CD4-positive, alpha-beta T cell treated with Interferon gamma for 1 hour (primary cell): Measurements from ENCODE around the gene UBE2I.
"Not testable (repeated sequence)": the region's sequence is repeated elsewhere in the genome, so short reads cannot be mapped to it uniquely, and the experiment has no call there.

Source experiments
- DNase-seq: peaks from one replicate; pipeline ENCODE4 v3.0.0-alpha.2; 2020

UBE2I gene

DNA sequence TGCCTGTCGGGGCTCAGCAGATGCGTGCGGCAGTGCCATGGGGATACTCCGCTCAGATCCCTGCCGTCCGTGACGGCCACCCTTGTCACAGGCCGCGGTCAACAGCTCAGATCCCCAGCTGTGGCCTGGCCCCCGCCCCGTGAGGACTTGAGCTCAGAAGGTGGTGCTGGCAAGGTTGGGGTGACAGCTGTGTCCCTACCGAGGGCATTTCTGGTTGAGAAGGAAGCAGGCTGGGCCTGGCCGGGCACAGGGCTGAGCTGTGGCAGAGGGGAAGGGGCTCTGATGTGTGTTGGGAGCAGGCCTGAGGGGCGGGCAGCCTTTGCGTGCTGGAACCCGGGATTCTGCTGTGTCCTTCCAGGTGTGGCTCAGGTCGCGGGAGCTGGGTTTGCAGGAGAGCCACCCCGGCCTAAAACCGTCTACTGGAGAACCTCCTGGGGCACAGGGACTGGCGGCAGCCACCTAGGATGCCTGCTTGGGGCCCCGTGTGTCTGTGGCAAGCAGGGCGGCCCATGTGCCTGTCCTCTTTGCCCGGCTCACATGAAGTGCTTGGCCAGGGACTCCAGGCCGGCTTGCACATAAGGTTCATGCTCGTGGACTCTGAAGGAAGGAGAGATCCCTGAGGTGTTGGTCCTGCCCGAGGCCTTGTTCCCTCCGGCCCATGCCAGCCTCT, 5.1 kb downstream of the UBE2I start:
- no peak for DNase-seq

DNA sequence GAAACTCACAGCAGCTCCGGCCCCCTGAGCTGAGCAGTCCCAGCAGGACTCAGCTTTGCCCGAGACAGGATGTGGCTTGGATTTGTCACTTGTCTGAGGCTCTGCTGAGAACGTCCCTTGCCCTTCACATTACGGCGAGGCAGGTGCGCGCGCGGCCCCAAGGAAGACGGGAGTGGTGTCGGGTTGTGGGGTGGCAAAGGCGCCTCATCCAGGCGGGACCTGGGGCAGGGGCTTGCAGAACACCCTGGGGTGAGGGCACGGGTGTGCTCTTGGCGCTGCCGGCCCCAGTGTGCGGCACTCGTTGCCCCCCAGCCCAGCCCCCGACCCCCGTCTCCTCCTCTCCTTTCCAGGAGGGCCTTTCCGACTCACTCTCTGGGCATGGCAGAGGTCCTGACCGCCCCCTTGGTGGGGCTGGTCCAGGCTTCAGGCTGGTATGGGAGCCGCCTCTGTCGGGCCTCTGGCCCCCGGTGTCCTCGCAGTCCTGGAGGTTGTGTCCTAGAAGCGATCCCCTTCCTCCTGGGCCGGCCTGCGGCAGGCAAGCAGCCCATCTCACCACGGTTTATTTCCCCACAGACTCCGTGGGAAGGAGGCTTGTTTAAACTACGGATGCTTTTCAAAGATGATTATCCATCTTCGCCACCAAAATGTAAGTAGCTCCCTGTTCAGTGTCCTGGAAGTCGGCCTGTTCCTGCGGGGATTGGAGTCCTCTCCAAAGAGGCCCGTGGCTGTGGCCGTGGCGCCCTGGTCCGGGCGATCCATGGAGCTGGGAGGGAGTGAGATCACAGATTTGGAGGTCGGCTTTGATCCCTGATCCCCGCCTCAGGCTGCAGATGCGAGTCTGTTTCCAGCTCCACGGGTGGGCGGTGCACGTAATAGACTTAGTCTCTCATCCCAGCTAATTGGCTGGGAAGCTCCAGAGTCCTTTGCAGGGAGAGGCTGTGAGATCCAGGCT, 5.9 kb downstream of the UBE2I start:
- DNase-seq: no peak

DNA sequence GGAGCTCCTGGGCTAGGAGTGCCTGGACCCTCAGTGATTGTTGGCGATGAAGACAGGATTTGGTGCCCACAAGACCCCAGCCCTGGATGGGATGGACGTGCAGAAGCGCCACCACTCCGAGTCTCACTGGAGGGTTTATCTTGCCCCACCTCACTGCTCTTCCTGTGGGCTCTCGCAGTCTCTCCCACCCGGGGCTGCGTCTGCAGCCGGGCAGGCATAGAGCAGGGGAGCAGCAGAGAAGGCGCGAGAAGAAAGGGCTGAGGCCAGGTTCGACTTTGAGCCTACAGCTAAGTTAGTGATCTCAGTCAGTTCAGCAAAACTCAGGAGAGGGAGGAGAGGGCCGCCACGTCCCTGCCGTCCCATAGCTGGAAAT, 6.6 kb downstream of the UBE2I start:
- no peak for DNase-seq

DNA sequence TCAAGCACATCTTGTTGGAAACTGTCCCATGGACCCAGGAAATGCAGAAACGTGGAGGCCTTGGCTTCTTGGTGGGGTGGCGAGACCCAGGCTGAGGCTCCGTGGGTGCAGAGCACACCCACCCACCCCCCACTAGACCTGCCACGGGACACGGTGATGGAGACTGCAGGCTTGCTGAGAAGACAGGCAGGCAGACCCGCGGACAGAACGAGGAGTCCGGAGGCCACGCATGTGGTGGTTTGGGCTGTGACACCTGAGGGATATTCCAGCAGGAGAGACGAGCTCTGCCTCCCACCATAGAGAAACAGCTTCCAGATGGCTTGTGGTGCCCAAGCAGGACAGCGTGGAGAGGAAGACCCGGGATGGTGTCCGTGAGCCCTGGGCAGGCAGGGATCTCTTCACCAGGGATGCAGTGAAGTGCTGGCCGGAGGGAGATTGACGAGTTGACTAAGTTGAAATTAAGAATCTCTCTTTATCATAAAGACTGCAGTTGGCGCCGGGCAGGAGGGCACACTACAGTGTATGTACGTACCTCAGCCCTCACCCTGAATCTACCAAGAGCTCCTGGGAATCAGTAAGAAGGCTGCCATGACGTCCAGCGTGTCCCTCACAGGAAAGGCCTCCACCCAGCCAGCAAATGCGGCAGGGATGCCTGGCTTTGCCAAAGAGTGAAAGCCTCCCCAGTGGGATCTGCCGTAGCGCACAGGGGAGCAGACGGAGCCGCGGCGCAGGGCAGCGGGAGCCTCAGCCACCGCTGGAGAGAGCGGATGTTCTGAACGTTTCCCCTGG, 8.2 kb downstream of the UBE2I start:
- DNase-seq: no peak

DNA sequence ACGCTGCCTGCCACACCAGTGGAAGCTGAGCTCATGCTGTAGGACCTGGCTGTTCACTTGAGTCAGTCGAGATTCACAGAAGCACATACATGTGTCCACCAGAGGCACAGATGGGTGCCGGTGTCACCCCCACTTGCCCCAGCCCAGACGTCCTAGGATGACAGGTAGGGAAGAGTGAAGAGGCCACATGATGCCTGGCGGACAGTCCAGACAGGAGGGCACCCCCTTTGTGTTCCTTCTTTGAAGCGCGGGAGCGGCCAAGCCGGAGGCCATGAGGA, 8.8 kb downstream of the UBE2I start:
- no peak for DNase-seq

DNA sequence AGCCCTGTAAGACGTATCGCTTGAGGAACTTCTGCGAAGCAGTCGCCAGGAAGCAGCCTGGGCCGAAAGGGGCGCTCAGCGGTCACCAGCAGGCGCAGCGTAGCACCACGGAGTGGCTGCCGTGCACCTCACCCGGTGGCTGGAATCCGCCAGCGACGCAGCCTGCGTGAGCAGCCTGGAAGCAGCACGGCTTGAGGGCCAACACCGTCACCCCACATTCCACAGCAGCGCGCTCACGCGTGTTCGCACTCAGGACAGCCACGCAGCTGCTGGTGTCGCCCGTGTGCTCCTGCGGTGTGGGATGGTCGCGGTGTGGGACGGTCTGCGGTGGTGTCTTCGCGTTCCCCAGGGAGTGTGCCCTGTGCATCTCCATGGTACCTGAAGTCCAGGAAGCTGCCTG, 9.6 kb downstream of the UBE2I start:
- DNase-seq: no peak

DNA sequence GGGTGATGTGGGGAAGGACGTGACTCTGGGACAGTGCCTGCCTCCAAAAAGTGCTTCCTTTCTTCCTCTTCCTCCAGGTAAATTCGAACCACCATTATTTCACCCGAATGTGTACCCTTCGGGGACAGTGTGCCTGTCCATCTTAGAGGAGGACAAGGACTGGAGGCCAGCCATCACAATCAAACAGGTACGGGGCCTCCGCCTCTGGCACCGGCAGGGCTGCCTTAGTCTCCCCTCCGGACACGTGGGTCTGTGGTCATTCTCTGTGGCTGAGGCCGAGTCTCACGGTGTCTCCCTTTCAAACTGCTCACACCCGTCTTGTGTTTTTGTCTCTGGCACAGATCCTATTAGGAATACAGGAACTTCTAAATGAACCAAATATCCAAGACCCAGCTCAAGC, 10.7 kb downstream of the UBE2I start:
- DNase-seq: no peak

DNA sequence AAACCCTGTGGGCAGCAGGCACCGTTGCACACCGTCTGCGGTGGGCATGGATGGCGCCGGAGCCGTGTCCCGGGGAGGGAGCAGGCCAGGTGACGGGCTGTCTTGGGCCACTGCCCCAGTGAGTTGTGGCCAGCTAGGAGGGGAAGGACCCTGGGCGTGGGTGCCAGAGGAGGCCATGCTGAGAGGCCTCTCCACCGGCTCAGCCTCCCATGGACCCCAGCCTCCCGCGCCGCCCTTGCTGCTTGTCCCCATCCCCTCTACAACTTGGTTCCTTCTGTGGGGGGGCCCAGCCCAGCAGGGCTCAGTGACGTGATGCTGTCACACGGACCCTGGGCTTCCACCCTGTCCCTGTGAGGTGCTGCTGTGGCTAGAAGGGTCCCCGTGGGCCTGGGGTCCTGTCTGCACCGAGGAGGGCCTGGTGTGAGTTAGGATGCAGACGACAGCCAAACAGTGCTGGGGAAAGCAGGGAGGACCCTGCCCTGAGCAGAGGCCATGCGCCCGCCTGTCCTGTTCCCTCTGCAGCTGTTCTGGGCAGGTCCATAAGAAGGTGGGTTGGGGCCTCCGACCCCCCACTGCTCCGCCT, 11.3 kb downstream of the UBE2I start:
- no peak for DNase-seq

DNA sequence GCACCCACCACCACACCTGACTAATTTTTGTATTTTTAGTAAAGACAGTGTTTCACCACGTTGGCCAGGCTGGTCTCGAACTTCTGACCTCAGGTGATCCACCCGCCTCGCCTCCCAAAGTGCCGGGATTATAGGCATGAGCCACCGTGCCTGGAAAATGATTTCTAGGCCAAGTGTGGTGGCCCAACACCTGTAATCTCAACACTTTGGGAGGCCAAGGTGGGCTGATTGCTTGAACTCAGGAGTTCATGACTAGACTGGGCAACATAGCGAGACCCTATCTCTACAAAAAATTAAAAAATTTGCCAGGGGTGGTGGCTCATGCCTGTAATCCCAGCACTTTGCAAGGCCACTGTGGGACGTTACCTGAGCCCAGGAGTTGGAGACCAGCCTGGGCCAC, 13.0 kb downstream of the UBE2I start:
- no peak for DNase-seq

DNA sequence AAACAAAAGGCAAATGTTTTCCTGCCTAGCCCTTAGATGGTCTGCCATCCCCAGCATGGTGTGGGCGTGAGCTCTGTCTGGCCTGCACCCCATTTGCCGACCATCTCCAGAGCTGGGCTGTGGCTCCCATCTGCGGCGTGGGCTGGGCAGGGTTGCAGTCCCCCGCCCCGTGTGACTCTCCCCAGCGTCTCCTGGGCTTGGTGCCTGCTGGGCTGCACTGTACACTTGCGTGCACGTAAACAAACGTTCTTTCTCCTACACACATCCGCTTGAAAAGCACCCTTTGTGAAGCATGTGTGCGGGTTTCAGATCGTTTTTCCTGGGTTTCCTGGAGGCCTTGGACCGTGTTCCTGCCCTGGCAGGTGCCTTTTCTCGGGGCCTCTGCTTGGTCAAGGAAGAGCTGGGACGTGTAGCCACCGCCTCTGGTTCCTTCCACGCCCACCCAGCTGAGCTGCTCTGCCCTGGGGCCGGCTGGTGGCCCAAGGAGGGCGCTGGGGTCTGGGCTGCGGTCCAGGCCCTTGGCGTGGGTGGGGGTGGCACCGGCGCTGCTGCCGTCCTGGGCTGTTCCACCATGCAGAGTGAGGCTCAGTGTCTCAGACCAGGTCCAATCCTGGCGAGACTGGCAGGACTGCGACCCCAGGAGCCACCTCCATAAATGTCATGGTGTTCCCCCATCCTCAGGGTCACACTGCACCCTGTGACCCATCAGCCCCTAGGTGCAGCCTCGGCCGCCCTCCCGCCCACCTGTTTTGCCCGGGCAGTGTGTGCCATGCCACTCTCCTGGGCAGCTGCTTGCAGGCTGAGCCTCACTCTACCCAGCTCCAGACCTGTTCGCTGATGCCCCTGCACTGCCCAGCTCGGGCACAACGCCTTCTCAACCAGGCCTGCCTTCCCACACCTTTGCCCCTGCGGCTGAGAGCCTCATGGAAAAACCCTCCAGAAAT, 14.1 kb downstream of the UBE2I start:
- no peak for DNase-seq

DNA sequence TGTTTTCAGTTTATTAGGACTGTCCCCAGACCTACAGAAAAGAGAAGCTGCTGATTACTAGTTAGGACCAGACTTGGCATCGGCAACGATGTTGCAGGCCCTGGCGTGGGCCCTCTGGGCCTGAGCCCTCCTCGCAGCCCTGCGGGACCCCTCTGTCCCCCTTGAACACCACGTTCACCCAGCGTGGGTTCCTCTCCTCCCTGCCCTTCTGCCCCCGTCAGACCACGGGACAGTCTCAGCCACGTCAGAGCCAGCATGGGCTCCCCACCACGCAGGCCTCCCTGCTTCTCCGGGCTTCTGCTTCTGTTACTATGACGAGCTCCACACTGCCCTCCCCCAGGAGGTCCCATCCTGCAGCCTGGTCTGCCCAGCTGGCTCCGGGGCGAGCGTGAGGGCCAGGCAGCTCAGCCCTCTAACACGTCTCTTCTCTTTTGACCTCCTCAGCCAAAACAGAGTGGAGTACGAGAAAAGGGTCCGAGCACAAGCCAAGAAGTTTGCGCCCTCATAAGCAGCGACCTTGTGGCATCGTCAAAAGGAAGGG, 14.9 kb downstream of the UBE2I start:
- no peak for DNase-seq

DNA sequence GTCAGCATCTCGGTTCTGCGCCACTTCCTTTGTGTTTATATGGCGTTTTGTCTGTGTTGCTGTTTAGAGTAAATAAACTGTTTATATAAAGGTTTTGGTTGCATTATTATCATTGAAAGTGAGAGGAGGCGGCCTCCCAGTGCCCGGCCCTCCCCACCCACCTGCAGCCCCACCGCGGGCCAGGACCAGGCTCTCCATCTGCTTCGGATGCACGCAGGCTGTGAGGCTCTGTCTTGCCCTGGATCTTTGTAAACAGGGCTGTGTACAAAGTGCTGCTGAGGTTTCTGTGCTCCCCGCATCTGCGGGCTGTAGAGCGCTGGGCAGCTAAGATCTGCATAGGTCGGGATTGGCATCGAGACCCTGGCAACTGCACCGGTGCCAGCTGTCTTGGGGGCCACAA, 15.8 kb downstream of the UBE2I start:
- DNase-seq: no peak

DNA sequence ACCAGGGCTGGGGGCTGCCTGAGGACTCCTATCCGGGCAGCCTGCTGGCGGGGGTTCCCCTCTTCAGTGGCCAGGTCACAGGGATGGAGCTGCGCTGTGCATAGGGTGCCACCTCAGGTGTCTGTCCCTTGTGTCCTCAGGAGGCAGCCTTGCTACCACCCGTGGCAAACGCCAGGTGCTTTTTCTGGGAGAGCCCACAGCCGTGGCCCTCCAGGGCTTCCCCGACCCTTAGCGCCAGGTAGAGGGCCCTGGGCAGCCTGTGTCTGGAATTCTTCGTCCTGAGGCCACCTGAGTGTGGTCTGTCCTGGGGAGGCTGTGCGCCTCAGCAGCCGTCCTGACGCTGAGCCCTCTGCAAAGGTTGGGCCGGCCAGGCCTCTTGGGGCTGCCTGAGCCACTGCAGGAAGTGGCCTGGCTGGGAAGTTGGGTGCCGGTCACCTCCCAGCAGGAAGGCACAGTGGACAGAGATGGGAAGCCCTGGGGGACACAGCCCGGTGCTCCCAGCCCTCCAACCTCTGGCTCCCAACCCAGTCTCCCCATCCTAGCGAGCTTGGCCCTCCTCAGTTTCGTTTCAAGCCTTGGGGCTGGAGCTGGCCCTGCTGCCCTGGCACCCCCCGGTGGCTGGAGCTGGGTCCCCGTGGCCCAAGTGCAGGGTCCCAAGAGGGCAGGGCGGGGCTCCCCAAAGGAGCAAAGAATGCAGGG, 16.4 kb downstream of the UBE2I start:
- DNase-seq: no peak

DNA sequence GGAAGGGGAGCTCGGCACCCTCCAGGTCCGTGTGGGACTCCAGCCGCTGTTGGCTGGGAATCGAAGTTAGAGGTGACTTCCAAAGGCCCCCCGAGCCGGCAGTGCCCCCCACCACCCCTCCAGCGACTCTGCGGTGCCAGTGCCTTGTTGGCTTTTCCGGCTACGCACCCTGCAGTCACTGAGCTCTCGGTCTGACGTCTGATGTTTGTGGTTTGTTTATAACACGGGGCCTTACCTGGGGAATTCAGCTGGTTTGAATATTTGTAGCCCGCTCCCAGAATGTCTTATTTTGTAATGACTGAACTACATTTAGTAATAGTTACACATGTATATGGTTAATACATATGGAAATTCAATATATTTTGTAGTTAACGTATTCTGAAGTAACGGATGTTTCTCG, 17.0 kb downstream of the UBE2I start:
- DNase-seq: no peak

DNA sequence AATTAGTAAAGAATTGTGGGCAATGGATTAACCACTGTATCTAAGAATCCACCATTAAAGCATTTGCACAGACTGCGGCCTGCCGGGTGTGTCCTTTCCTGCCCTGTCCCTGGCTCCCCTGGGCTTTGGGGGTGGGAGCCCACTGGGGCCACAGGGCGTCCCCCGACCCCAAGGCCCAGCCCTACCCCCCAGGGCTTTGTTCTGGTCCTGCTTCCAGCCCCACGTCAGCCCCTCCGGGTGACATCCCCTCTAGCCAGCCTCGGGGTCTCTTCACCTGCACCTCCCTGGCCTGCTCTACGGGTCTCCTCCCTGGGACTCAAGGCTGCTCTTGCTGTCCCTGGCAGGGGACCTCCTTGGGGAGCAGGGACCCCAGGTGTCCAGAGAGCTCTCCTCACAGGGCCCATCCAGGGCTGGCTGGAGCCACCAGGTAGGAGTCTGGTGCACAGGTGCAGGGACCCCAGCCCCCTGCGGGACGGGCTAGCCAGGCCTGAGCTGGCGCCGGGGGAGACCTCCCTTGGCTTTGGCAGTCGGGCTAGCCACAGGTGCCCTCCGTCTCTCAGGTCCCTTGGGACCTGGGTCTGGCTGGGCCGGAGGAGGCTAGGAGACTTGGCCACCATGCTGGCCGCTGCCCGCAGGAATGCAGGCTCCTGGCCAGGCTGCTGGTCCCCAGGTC, 17.6 kb downstream of the UBE2I start:
- no peak for DNase-seq

DNA sequence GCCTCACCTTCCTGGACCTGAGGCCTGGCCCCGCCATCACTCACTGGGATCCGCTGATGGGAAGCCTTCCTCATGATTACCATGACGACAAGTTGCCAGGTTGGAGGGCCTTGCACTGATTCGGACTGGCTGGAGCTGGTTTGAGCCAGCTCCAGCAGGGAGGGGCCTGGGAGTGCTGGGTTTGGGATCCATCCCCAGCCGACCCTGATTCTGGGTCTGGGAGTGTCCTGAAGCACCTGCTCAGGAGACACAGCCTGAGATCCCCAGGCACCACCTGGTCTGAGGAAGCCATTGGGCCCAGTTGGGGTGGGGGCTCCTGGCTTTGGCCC, 18.1 kb downstream of the UBE2I start:
- no peak for DNase-seq

DNA sequence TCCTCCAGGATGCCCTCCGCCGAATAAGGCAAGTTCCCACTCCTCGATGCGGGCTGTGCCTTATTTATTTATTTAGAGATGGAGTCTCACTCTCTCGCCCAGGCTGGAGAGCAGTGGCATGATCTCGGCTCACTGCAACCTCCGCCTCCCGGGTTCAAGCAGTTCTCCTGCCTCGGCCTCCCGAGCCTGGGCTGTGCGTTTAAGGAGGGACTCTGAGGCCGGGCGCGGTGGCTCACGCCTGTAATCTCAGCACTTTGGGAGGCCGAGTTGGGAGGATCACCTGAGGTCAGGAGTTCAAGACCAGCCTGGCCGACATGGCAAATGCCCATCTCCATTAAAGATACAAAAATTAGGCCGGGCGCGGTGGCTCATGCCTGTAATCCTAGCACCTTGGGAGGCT, 18.7 kb downstream of the UBE2I start:
- not testable (repeated sequence) for DNase-seq

DNA sequence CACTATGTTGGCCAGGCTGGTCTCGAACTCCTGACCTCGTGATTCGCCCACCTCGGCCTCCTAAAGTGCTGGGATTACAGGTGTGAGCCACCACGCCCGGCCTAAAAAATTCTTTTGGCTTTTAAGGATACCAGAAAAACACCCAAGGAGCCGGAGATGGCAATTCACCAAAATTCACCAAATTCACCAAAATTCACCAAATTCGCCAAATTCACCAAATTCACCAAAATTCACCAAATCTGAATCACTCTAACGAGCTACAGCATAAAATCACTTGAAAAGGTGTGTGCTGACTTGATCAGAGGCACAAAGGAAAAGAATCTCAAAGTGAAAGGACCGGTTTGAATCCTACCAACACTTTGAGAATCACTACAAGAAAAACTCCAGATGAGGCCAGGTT, 19.5 kb downstream of the UBE2I start:
- DNase-seq: not testable (repeated sequence)

DNA sequence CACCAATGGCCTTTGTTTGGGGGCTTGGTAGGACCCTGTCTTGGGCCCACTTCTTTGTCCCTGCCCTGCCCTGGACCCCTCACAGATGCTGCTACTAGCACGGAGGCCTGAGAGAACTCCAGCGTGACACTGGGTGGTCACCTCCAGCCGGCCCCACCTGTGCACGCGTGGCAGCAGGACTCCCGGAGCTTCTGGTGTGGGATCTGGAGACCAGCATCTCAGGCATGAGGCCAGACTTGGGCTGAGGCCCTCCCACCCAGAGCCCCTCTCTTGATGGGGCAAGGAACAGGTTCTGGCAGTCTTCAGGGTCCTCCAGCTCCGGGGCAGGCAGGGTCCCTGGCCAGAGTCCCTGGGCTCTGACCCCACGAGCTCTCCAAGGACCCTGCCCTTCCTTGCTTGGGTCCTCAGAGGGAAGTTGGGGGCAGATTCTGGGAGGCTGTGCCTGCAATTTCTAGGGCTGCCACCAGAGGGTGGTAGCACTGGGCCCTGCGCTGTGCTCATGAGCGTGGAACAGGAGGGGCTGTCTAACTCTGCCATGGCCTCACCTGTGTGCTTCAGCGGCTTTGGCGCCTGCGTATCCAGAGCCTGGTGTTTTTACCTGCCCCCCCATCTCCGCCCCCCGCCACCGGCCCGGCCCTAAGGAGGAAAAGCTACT, 21.0 kb downstream of the UBE2I start:
- DNase-seq: no peak

DNA sequence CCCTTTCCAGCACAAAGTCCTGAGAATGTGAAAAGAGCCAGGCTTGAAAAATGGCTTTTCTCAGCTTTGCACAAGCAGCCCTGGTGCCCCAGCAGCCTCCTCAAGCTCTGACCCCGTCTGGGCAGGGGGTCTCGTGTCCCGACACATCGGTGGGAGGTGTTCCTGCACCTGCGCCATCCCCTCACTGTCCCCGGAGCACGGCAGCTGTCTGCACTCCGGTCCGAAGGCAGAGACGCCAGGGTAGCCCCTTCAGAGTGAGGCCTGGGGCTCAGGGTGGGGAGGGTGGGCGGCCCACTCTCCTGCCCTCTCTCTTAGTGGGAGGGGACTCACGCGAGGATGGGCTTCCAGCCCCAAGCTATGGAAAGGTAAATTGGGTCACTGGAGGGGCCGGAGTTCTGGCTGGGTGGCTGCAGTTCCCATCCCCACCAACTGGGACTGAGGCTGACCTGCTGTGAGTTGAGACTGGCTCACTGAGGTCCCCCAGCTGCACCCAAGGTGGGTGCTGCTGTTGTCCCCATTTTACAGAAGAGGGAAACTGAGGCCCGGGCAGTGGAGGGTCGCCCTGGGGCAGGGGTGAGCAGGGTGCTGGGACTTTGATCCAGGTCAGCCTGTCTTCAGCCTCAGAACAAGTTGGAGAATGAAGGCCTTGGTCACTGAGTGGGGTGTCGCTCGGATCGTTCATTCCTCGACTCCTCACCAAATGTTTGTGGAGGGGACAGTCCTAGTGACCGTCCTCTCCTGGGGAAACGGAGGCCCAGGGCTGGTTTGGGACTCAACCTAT, 21.7 kb downstream of the UBE2I start:
- DNase-seq: no peak
